HS-5 (cell line): ENCODE results near the gene SORBS2.
"Not testable (repeated sequence)": the region's sequence is repeated elsewhere in the genome, so short reads cannot be mapped to it uniquely, and the experiment has no call there.

Experiments used
- DNase-seq: peaks from one replicate; pipeline ENCODE4 v3.0.0-alpha.2; 2012; ENCODE audit warnings: low read depth

Gene SORBS2

GRCh38 chr4:185587427-185588161 lies 224.4 kb downstream of the SORBS2 start:
- DNase-seq = no peak

GRCh38 chr4:185587030-185587426 lies 225.0 kb downstream of the SORBS2 start:
- no peak for DNase-seq

DNA sequence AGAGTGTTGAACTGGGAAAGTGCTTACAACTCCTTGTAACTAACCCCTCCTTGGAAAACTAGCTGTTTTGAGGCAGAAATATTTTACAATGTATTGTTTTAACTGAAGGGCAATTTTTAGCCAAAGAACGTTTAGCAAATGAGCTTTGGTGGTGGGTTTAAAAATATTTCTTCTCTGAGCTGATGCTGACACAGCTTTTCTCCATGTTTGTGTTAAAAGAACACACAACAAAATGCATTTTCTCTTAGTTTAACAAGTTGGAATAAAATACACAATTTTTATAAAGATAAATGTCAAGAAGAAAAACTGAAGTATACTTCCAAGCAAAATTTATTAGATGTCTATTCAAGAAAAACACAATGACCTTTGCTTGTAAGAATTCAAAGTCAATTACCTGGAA lies 226.8 kb downstream of the SORBS2 start:
- no peak for DNase-seq

DNA sequence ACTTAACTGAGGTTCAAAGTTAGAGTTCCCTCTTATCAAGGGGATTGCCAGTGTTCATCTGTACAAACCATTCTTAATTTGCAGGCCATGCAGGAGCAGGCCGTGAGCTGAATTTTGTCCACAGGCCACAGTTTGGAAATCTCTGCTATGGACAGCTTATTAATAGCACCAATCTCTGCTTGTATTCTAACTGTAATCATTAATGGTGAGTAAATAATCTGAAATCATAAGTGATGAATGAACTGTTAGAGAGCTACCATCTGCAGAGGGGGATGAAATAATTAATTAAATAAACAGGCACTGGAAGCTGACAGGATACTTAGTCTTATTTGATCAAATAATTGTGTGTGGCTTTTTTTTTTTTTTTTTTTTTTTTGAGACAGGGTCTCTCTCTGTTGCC lies 228.2 kb downstream of the SORBS2 start:
- no peak for DNase-seq

- no peak for DNase-seq
Measured at GRCh38 chr4:185582651-185583400, 229.2 kb downstream of the SORBS2 start.

GRCh38 chr4:185580699-185581098 lies 231.3 kb downstream of the SORBS2 start:
- no peak for DNase-seq

DNA sequence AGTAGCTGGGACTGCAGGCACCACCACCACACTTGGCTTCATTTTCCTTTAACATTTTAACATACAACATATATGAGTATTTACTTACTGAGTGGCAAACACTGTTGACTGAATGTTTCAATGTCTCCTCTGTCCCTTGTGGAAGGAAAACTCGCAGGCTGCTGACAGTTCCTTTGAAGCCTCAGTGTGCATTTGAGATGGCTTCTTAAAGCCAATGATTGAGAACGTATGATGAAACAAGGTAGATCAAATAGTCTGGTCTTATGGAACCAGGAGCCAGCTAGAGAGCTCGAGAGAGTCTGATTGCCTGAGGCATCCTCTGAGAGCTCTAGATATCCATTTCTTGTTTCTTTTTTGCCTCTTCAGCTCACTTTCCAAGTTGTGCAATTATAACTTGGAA lies 233.7 kb downstream of the SORBS2 start:
- DNase-seq = no peak

DNA sequence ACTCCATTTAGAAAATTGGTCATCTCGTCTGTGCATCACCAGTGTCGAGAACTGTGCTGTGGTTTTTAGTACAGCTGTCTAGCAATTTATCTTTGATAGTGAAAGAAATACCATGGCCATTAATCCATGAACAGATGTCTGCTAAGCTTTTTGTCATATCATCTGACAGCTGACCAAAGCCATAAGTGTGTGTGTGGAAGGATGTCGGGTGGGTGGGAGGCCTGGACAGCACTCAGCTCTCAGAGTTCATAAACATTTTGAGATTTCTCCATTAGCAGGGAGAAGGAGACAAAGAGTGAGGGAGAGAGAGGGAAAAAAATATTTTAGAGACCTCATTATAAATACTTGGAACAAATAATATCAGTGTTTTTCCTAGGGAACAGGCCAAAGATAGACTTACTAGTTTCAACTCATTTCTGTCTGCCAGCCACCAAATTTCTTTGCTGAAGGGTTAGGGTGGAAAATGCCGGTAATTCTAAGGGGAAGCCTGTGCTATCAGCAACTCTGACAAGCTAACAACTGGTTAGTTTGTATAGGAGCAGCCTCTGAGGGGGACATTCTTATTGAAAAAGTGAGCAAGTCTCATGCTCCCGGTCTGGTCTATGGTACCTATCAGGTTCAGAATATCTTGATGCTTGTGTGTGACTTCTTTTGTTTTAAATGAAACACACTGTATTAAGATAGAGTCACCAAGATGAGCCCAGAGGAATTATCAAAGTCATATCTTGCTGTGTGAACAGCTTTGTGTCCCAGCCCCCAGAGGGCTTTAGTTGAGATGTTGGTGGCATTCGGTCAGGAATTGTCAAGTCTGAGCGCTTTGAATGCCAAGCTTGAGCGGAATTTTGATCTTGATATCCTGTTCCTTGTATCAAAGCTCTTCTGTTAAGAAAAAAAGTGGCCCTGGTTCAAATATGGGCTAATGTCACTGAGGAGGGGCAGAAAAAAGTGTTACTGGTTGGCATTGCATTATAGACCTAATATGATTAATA lies 234.7 kb downstream of the SORBS2 start:
- DNase-seq = no peak

- no peak for DNase-seq
Measured at GRCh38 chr4:185576314-185576961, 235.6 kb downstream of the SORBS2 start.

- DNase-seq = peak; percentile 34
Measured at GRCh38 chr4:185573651-185574199, 238.3 kb downstream of the SORBS2 start.

DNA sequence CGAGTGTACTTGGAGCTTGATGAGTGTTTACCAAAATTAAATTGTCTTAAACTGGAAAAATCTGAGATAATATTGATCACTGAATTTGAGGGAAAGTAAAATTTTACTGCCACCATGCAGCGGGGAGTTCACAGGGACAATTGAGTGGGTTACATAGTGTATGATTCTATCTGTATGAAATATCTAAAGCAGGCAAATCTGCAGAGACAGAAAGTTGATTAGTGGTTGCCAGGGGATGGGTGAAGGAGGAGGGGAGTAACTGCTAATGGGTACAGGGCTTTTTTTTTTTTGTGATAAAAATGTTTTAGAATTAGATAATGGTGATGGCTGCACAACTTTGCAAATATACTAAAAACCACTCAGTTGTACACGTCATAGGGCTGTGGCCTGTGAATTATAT lies 241.3 kb downstream of the SORBS2 start:
- DNase-seq = no peak

DNA sequence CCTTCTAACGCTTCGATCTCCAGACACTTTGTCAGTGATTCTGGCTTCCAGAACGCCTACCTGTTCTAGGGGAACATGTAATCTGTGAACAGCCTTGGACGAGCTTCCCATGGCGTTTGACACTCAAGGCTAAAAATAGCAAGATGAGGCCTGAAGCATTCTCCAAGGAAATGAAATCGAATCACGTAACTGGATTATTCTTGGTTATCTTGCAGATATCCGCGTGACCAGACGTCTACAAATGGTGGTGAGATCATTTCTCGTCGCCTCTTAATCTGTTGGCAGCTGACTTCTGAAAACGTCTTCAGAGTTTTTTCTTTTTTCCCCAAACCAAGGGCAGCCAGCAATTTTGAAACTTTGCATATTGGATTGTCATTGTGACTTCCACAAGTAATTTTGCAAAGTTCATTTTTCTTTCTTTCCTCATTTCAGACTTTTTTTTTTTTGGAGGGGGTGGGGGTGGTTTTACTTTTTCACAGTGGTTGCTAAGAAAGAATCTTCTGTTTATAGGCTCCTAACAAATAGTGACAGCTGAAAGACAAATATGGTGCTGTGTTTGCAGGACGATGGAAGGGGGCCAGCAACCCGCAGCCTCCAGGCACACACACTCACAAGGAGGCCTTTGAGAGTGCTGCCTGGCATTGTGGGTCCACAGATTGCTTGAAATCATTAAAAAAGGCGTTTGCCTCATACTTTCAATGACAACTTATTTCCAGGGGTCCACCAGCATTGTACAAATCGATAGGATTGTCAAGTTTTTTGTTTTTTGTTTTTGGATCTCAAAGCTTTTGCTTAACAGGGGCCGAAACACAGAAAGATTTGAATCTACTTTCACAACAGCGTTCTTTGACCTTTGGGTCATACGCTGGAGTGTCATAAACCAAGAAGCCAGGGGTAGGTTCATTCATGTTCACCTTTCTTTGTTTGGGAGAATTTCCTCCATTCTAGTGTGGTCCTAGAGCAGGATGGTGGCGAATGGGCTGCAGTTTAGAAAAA lies 244.3 kb downstream of the SORBS2 start:
- DNase-seq = no peak

GRCh38 chr4:185566972-185567371 lies 245.0 kb downstream of the SORBS2 start:
- no peak for DNase-seq

GRCh38 chr4:185566425-185566824 lies 245.6 kb downstream of the SORBS2 start:
- DNase-seq = no peak

DNA sequence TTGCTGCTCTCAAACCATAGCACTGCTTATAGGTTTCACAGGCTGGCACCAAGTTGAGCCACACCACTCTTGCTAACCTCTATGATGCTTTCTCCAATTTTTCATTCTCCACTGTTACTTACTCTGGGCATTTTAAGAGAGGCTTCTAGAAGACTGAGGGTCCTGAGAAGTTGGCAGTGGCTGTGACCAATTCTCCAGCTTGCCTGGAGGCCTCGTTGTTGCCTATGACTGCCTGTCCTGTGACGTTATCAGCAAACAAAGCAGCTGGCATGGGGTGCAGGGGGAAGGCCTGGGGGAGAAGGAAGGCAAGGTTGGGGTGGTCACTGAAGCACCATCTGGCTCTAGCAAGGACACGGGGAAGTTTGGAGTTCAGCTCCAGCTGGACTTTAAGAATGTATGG lies 246.3 kb downstream of the SORBS2 start:
- DNase-seq = no peak

- no peak for DNase-seq
Measured at GRCh38 chr4:185564349-185564748, 247.6 kb downstream of the SORBS2 start.

DNA sequence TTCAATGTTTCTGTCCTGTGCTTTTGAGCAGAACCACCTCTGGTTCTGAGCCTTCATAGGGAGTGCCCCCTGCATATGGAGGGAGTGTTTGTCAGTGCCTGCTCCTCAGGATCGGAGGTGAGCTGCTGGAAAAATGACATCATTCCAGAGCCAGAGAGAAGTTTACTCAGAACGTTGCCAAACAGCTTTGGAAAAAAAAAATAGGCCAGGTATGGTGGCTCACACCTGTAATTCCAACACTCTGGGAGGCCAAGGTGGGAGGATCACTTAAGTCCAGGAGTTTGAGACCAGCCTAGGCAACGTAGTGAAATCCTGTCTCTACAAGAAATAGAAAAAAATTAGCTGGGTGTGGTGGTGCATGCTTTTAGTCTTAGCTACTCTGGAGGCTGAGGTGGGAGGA lies 249.5 kb downstream of the SORBS2 start:
- DNase-seq = no peak

- no peak for DNase-seq
Measured at GRCh38 chr4:185560316-185560715, 251.7 kb downstream of the SORBS2 start.

DNA sequence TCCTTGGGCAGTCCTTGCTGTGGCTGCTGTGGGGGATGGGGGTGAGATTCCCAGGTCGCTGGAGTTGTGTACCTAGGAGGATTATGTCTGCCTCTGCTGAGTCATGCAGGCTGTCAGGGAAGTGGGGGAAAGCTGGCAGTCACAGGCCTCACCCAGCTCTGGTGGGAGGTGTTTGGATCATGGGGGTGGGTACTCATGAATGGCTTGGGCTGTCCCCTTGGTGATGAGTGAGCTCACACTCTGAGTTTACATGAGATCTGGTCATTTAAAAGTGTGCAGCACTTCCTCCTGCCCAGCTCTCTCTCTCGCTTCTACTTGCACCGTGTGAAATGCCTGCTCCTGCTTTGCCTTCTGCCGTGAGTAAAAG lies 252.1 kb downstream of the SORBS2 start:
- no peak for DNase-seq

GRCh38 chr4:185559251-185559914 lies 252.6 kb downstream of the SORBS2 start:
- not testable (repeated sequence) for DNase-seq
